Measurements from ENCODE around the gene SPI1. TPM values are rescaled to one million over a fixed set of nuclear protein-coding genes. Genes with fewer than 3 reads are reported as not detected.
"Not testable (repeated sequence)": the region's sequence is repeated elsewhere in the genome, so short reads cannot be mapped to it uniquely, and the experiment has no call there.

Gene SPI1
- total RNA-seq, 2 experiments from 2014 or later = 71.2 to 79.6 TPM

- BruUV-seq (replicated peaks) = no TSS peak
- Histone ChIP-seq H3K9me2 (ENCODE audit: insufficient read depth, low read length) (no peaks in the 10 kb centered on the region), H3K4me3 (ENCODE audit: low read depth, low read length, poor library complexity, severe bottlenecking) (no peak overlapping the region), H3K36me3 (ENCODE audit: insufficient read depth, low read length) (no peaks in the 10 kb centered on the region), H3K4me1 (ENCODE audit: insufficient read depth, low read length, poor library complexity, severe bottlenecking) (no peaks in the 10 kb centered on the region), H3K4me2 (ENCODE audit: low read length) (no peak overlapping the region), H4K20me1 (ENCODE audit: insufficient read depth, low read length) (no peaks in the 10 kb centered on the region), H3K27ac (ENCODE audit: low read depth, low read length, poor library complexity, severe bottlenecking) (no peak overlapping the region), H3K79me2 (ENCODE audit: insufficient read depth, low read depth, low read length) (no peaks in the 10 kb centered on the region), H3K9me3 (ENCODE audit: low read length) (no peaks in the 10 kb centered on the region), H2AFZ (ENCODE audit: low read length) (no peak overlapping the region)
- TF ChIP-seq EZH2phosphoT487 (IDR thresholded peaks at IDR 0.05; ENCODE audit: borderline replicate concordance, low read depth, low read length) = no peak
- TF ChIP-seq, protein P1, sequence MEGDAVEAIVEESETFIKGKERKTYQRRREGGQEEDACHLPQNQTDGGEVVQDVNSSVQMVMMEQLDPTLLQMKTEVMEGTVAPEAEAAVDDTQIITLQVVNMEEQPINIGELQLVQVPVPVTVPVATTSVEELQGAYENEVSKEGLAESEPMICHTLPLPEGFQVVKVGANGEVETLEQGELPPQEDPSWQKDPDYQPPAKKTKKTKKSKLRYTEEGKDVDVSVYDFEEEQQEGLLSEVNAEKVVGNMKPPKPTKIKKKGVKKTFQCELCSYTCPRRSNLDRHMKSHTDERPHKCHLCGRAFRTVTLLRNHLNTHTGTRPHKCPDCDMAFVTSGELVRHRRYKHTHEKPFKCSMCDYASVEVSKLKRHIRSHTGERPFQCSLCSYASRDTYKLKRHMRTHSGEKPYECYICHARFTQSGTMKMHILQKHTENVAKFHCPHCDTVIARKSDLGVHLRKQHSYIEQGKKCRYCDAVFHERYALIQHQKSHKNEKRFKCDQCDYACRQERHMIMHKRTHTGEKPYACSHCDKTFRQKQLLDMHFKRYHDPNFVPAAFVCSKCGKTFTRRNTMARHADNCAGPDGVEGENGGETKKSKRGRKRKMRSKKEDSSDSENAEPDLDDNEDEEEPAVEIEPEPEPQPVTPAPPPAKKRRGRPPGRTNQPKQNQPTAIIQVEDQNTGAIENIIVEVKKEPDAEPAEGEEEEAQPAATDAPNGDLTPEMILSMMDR (conservative IDR thresholded peaks at IDR 0.05; ENCODE audit: low read length) = no peak
- ChIA-PET POLR2A (interaction anchor here (0.5 kb wide), 1 partner anchor 519 kb away, joined by 3 read pairs; no protein-coding TSS in a partner anchor), CTCF (ENCODE audit: unreplicated experiment) (no interaction called here)
- intact Hi-C loops (cut with micrococcal nuclease; ENCODE audit: unreplicated experiment) = no loop called here
- DNase-seq (ENCODE audit: low spot score) = no peak
These were observed 41.8 kb downstream of the SPI1 start for GRCh38 chr11:47336595-47336994.

GRCh38 chr11:47335733-47336132 lies 42.6 kb downstream of the SPI1 start:
- ChIA-PET POLR2A (interaction anchor here (0.6 kb wide), 1 partner anchor 64 kb away, joined by 4 read pairs; no protein-coding TSS in a partner anchor), CTCF (ENCODE audit: unreplicated experiment) (interaction anchor here (0.6 kb wide), 1 partner anchor 79 kb away, joined by 3 read pairs; no protein-coding TSS in a partner anchor)
- Histone ChIP-seq H3K79me2 (ENCODE audit: insufficient read depth, low read depth, low read length) (no peaks in the 10 kb centered on the region), H3K27ac (ENCODE audit: low read depth, low read length, poor library complexity, severe bottlenecking) (no peak overlapping the region), H2AFZ (ENCODE audit: low read length) (no peak overlapping the region), H3K9me2 (ENCODE audit: insufficient read depth, low read length) (no peaks in the 10 kb centered on the region), H3K4me3 (ENCODE audit: low read depth, low read length, poor library complexity, severe bottlenecking) (no peak overlapping the region), H3K4me2 (ENCODE audit: low read length) (no peak overlapping the region), H3K36me3 (ENCODE audit: insufficient read depth, low read length) (no peaks in the 10 kb centered on the region), H3K9me3 (ENCODE audit: low read length) (no peaks in the 10 kb centered on the region), H3K4me1 (ENCODE audit: insufficient read depth, low read length, poor library complexity, severe bottlenecking) (no peaks in the 10 kb centered on the region), H4K20me1 (ENCODE audit: insufficient read depth, low read length) (no peaks in the 10 kb centered on the region)
- intact Hi-C loops (cut with micrococcal nuclease; ENCODE audit: unreplicated experiment) = no loop called here
- DNase-seq (ENCODE audit: low spot score) = no peak
- BruUV-seq (replicated peaks) = no TSS peak
- no peak for TF ChIP-seq EZH2phosphoT487 (IDR thresholded peaks at IDR 0.05; ENCODE audit: borderline replicate concordance, low read depth, low read length)
- TF ChIP-seq, protein P1 (conservative IDR thresholded peaks at IDR 0.05; ENCODE audit: low read length) = no peak

- POLR2A ChIA-PET; H4K20me1 ChIP-seq (ENCODE audit: insufficient read depth, low read length); H3K36me3 ChIP-seq (ENCODE audit: insufficient read depth, low read length); intact Hi-C loops (cut with micrococcal nuclease; ENCODE audit: unreplicated experiment); H3K4me1 ChIP-seq (ENCODE audit: insufficient read depth, low read length, poor library complexity, severe bottlenecking); DNase-seq (ENCODE audit: low spot score); H3K9me2 ChIP-seq (ENCODE audit: insufficient read depth, low read length); H3K27ac ChIP-seq (ENCODE audit: low read depth, low read length, poor library complexity, severe bottlenecking); H3K4me2 ChIP-seq (ENCODE audit: low read length); H3K4me3 ChIP-seq (ENCODE audit: low read depth, low read length, poor library complexity, severe bottlenecking); H3K9me3 ChIP-seq (ENCODE audit: low read length); H3K79me2 ChIP-seq (ENCODE audit: insufficient read depth, low read depth, low read length); H2AFZ ChIP-seq (ENCODE audit: low read length); BruUV-seq (replicated peaks): not testable (repeated sequence)
- CTCF ChIA-PET (ENCODE audit: unreplicated experiment) = interaction anchor here (0.6 kb wide), 1 partner anchor 80 kb away, joined by 3 read pairs; no protein-coding TSS in a partner anchor
These were observed 43.5 kb downstream of the SPI1 start for GRCh38 chr11:47334699-47335411.
